Activated CD4-positive, alpha-beta T cell treated with anti-CD3 and anti-CD28 coated beads, Interleukin-10, Interleukin-2, amounts not matched to agents 100 ng/mL and 50 ng/mL, durations not matched to agents 16 hours and 8 hours (primary cell): ENCODE data around the gene ADAMTS2.

Experiments
- DNase-seq: peaks from one replicate; pipeline ENCODE4 v3.0.0-alpha.2; 2020

The ADAMTS2 gene

GRCh38 chr5:179345433-179346321, at the start of gene ADAMTS2:
Gene ADAMTS2, minus strand, starts transcription at chr5:179345461. Its CDS starts 133 bp downstream, at chr5:179345328.
- peak; percentile 4 for DNase-seq

- DNase-seq: no peak
Observed at GRCh38 chr5:179393078-179393477, 47.8 kb upstream of the ADAMTS2 start.

DNA sequence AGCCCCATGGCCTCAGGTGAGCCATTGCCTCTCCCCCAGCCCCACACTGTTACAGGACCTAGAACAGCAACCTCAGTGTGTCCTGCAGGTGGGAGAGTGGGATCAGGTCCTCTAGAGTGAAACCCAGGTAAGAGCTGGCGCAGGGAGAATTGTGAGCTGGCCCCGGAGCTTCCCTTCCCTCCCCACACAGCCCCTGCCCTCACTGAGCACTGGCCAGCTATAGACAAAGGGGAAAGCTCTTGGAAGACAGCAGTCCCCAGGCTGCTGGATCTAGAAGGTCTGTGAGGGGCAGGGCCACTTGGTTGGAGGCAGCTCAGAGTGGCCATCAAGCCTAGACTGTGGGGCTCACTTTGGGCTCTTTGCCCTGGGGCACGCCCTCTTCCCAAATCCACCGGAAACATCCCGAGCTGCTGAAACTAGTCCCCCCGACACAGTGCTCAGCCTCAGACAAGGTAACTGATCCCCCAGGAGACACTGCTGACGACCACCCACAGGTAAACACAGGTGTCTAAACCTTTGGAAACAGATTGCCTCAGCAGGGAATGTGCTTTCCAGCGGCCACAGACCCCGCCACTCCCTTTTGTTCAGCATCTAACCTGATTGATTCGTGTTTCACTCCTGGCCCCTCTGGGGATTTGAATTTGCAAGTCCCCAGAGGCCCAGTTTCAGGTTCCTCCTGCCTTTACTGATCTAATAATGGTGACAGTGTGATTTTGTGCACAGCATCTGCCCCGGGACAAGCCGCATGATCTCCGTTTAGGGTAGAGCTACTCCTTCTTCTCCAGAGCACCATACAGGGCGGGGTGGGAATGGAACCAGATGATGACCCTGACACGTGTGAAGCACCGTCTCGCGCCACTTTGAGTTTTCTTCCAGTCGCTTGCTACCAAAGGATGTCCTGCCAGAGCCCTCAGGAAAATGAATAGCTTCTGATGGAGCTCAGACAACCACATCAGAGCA, 42.2 kb upstream of the ADAMTS2 start:
- no peak for DNase-seq

DNA sequence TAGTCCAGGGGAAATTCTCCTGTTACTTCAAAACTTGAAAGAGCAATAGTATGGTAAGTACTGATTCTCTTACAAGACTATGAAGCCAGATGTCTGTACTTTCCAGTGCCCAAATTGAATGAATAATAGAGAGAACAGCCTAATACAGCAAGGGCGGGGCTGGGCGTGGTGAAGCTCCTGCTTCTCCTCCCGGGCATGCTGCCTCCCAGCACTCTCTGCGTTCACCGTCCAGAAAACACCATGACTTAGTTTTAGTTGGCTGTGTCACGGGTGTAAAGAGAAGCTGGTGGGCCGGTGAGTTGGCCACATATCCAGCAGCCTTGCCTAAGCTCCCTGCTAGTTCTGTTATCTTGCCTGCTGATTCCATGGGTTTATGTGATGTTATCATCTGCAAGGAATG, 40.7 kb upstream of the ADAMTS2 start:
- no peak for DNase-seq

DNA sequence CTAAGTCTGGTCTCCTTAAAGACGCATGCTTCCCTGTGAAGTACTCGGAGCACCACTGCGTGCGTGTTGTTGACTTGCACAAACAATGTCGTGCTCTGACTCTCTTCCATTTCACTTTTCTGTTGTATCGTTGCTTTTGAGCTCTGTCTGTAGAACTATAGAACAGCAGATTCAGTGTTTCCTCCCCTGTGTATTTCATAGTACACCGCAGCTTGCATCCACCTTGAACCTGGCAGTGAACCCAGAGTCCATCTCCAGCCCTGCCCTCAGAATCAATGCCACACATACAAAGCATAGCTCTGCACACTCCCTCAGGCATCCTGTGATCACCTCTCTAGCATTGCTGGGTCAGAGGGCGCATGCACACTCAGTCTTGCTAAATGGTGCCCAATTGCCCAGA, 37.2 kb upstream of the ADAMTS2 start:
- no peak for DNase-seq

DNA sequence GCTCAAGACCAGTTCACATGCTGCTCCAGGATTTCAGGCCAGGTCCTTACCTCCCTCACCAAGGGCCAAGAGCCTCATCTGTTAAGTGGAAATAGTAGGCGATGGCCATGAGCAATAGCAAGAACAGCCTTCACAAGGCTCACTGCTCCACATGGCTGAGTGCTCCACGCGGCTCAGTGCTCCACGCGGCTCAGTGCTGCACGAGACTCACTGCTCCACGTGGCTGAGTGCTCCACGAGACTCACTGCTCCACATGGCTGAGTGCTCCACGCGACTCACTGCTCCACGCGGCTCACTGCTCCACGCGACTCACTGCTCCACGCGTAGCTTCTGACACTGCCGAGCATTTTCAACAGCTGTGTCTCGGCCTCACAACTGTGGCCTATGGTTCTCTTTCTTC, 36.4 kb upstream of the ADAMTS2 start:
- no peak for DNase-seq

GRCh38 chr5:179380211-179381035, 35.2 kb upstream of the ADAMTS2 start:
- DNase-seq: no peak

- no peak for DNase-seq
Observed at GRCh38 chr5:179379321-179379890, 34.1 kb upstream of the ADAMTS2 start.

DNA sequence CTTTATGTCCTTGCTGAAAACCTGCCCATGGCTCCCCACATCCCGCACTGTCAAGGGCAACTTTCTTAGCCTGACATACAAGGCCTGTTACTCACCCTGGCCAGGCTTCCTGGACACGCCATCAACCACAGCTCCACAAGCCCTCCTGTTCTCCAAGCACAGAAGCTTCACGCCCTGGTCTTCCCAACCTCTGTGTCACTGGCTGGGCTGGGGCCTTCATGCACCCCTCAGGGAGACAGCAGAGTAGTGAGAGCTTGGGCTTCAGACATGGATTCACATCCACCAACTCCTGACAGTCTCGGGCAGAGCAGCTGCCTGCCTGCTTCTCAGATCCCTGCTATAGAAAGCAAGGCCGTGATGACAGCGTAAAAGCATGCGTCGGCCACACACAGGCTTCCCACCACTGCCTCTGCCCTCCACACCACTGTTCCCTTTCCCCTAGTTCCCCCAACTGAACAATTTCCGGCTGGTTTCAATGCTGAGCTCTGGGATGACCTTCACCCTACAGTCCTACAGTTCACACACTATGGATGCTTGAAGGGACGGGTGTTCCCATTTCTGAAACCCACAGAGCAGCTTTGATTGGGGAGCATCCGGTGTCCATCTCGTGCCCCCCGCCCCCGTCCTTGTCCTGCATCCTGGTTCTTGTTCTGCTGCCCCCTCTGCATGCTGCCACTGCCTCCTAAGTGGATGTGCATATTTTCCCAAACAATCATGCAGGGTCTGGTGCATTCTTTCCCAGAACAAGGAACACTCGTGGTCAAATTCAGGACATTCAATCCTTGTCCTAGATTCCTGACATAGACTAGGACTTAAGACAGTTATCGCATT, 33.4 kb upstream of the ADAMTS2 start:
- no peak for DNase-seq

DNA sequence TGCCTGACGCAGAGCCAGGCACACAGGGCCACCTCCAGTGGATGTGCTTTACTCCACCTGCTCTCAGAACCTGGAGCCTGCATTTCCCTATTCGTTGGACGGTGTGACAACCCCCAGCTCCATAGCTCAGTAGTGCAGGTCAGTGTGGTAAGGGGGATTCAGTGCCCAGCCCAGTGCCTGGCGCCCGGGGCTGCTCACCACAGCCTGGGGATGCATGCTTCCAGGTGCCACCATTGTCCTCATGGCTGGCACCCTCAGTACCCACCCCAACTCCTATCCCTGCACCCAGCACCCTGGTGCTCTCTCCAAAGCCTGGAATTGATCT, 32.8 kb upstream of the ADAMTS2 start:
- no peak for DNase-seq

DNA sequence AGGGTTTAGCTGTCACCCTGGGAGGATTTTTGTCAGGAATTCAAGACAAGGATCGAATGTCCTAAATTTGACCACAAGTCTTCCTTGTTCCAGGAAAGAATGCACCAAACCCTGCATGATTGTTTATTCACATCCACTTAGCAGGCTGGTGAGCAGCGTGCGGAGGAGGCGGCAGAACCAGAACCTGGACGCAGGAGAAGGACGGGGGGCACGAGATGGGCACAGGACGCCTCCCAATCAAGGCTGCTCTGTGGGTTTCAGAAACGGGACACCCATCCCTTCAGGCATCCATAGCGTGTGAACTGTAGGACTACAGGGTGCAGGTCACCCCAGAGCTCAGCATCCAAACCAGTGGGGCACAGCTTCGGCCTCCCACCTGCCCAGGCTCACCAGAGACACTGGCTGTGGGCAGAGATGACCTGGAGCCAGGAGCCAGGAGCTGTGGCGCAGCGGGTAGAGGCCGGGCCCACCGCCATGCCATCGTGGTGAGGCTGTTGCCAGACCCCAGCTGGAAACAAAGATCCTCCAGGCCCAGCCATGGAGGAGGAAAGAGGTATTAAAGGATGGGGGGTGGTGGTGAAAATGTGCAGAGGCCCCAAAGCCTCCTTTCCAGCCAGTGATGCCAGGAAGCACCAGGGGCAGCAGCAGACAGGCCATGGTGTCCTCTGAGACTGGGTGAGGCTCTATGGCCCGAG, 32.3 kb upstream of the ADAMTS2 start:
- no peak for DNase-seq

DNA sequence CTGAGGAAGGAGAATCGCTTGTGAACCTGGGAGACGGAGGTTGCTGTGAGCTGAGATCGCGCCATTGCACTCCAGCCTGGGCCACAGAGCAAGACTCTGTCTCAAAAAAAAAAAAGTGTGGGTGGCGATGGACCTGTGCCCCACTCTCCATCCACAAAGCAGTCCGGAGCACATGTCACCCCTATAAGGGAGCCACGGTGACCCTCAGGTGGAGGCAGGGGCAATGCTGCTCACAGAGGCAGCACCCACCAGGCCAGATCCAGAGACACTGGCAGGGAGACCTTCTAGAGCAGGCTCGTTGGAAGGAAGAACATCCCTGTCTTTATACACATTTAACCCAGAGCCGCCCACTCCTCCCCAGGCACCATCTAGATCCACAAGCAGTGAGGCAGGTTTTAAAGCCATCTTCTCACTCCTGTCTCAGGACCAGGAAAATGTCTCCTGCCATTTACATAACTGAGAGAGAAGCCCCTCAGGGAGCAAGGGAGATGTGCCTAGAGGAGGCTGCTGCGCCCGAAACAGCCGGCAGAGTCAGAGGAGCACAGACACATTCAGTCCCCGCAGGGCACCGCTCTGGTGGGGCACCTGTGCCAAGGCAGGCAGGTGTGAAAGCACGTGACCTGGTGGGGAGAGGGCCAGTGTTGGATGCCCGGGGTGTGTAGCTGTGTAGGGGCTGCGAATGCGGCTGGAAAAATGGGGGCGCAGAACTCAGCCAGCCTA, 31.6 kb upstream of the ADAMTS2 start:
- no peak for DNase-seq

- DNase-seq: no peak
Observed at GRCh38 chr5:179375831-179376365, 30.6 kb upstream of the ADAMTS2 start.

DNA sequence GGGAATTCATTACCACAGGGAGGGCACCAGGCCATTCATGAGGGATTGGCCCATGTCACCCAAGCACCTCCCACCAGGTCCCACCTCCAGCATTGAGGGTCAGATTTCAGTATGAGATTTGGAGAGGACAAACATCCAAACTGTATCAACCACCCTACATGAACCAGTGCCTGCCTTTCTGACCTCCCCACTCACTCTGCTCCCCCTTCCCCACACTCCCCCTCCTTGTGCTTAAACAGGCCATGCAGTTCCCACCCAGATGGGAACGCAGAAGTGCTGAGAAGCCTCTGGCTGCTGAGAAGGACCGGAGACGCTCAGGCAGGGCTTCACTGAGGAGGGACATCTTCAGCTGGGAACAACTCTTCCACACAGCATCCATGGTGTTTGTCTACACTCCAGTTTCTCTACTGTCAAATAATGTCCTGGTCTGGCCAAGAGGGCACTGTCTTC, 30.0 kb upstream of the ADAMTS2 start:
- DNase-seq: no peak

DNA sequence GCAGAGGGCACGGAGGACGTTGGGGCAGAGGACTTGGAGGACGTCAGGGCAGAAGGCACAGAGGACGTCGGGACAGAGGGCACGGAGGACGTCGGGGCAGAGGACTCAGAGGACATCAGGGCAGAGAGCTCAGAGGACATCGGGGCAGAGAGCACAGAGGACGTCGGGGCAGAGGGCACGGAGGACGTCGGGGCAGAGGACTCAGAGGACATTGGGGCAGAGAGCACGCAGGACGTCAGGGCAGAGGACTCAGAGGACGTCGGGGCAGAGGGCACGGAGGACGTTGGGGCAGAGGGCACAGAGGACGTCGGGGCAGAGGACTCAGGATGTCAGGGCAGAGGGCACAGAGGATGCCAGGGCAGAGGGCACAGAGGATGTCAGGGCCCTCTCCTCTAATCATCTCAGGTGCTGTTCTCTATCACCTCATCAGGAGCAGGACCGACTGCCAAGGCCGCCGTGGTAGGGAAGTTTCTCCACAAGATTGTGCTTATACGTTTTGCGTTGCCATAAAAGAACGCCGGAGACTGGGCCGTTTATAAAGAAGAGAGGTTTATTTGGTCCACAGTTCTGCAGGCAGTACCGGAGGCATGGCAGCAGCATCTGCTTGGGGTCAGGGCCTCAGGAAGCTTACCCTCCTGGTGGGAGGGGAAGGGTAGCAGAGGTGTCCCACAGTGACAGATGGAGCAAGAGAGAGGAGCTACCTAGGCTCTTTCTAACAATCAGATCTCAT, 29.4 kb upstream of the ADAMTS2 start:
- no peak for DNase-seq

- DNase-seq: no peak
Observed at GRCh38 chr5:179373961-179374505, 28.8 kb upstream of the ADAMTS2 start.

DNA sequence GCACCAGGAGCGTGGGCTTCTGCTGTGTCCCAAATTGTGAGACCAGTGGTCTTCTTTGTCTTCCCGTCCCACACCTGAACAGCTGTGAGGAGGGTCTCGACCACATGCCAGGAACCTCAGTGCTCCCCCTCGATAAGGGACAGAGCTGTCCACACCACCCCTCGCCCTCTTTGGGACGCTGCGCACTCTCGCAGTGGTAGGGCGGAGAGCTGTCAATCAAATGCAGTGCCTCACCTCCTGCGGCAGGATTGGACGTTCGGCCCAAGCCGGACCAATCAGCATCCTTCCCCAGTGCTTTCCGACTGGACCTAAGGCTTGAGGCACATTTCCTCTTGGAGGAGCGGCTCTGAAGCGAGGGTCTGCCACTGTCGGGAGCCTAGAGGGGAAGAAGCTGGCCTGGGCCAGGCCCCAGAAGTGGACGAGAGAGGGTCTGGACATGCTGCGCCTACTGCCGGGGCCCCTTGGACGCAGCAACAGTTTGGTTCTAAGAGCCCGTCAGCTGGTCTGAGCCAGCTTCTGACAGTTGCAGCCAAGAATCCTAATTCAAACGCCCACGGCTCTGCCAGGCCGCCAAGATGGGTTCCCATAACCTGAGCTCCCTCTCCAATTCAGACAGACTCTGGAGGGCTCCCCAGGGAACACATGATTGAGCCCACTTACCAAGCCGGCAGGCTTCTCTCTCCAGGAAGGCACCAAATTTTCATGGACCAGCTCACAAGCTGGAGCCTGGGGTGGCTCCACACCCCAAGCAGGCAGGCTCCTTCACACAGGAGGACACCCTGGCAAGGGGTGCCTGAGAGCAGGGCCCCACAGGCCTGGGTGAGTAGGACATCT, 28.1 kb upstream of the ADAMTS2 start:
- DNase-seq: no peak
